HG02798 (cell line): Measurements from ENCODE around the gene MIEN1.
"Not testable (repeated sequence)": the region's sequence is repeated elsewhere in the genome, so short reads cannot be mapped to it uniquely, and the experiment has no call there.

Experiments
- ATAC-seq: cut with Tn5 transposase; IDR thresholded peaks from one replicate; pipeline ENCODE4 v1.9.1; 2021; ENCODE audit warnings: mild to moderate bottlenecking; ENCODE audit not compliant: unreplicated experiment, poor library complexity

Gene MIEN1

GRCh38 chr17:39719563-39720355 lies 10.6 kb downstream of the MIEN1 start:
- ATAC-seq = no peak

GRCh38 chr17:39717660-39718059 lies 12.7 kb downstream of the MIEN1 start:
- no peak for ATAC-seq

- no peak for ATAC-seq
Observed at GRCh38 chr17:39716879-39717536, 13.3 kb downstream of the MIEN1 start.

GRCh38 chr17:39716073-39716818 lies 14.1 kb downstream of the MIEN1 start:
- no peak for ATAC-seq

GRCh38 chr17:39715375-39716072 lies 14.8 kb downstream of the MIEN1 start:
- no peak for ATAC-seq

GRCh38 chr17:39714234-39714633 lies 16.1 kb downstream of the MIEN1 start:
- no peak for ATAC-seq

DNA sequence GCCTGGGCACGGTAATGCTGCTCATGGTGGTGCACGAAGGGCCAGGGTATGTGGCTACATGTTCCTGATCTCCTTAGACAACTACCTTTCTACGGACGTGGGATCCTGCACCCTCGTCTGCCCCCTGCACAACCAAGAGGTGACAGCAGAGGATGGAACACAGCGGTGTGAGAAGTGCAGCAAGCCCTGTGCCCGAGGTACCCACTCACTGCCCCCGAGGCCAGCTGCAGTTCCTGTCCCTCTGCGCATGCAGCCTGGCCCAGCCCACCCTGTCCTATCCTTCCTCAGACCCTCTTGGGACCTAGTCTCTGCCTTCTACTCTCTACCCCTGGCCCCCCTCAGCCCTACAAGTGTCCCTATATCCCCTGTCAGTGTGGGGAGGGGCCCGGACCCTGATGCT lies 18.5 kb downstream of the MIEN1 start:
- no peak for ATAC-seq

DNA sequence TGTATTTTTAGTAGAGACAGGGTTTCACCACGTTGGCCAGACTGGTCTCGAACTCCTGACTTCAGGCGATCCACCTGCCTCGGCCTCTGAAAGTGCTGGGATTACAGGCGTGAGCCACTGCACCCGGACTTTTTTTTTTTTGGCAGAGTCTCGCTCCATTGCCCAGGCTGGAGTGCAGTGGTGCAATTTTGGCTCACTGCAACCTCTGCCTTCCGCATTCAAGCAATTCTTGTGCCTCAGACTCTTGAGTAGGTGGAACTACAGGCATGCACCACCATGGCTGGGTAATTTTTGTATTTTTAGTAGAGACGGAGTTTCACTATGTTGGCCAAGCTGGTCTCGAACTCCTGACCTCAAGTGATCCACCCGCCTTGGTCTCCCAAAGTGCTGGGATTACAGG lies 19.3 kb downstream of the MIEN1 start:
- ATAC-seq = not testable (repeated sequence)

GRCh38 chr17:39709998-39710964 lies 20.1 kb downstream of the MIEN1 start:
- ATAC-seq = no peak

GRCh38 chr17:39709319-39709997 lies 20.9 kb downstream of the MIEN1 start:
- ATAC-seq = no peak

- no peak for ATAC-seq
Observed at GRCh38 chr17:39706921-39707337, 23.4 kb downstream of the MIEN1 start.

GRCh38 chr17:39706383-39706782 lies 23.9 kb downstream of the MIEN1 start:
- no peak for ATAC-seq

- no peak for ATAC-seq
Observed at GRCh38 chr17:39705786-39706348, 24.5 kb downstream of the MIEN1 start.

GRCh38 chr17:39704821-39705551 lies 25.3 kb downstream of the MIEN1 start:
- no peak for ATAC-seq

DNA sequence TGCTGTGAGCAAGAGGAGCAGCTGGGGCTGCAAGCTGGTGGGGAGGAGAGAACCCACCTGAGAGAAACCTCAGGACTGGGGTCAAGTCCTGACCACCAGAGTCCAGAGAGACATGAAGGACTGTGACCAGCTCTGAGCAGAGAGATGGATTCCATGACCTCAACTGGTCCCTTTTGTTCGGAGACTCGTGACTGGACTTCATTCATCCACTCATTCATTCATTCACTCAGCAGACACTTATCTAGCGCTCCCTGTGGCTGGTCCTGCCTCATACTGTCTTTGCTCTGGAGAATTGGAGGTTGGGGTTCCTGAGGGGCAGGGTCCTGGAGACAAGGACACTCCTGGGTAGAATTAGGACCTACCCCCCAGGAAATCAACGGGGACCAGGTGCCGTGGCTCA lies 26.4 kb downstream of the MIEN1 start:
- no peak for ATAC-seq

DNA sequence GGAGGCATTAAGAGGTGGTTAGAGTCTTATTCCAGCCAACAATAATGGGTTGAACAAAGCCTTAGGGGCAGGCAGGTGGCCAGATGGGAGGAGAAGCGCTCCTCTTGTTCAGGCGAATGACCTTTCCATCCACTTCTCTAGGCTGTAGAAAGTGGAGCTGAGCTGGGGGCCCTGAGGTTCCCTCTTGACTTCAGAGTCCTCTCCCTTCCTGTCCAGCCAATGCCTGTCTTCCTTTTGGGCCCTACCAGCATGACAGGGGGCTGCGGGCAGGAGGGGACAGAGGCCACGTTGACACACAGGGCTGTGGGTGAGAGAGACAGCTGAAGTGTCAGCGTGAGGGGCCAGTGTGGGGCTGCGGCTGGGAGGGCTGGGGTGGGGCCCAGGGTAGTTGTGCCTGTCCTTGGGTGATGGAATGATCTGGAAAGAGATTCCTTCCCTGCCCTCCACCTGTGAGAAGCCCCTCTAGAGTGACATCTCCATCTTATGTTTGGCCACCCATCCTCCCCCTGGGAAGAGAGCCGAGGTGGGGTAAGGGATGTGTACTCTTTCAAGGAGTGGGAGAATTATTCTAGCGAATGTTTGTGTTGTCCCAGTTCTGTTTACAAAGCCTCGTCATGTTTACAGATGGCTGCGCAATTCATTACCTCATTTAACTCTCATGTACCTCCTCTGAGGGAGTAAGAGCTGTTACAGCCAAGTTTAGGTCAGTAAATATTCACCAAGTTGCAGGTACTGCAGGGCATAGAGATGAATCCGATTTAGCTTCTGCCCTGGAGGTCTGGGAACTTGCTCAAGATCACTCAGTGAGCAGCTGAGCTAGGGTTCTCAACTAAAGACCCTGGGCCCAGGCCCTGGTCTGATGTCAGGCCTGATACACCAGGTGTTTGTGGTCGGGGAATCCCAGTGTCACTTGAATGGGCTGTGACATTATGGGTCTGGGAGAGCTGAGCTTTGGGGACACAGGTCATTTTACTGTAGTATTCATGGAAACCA lies 27.1 kb downstream of the MIEN1 start:
- ATAC-seq = peak; percentile 72
